Ureter (tissue), 1 donor: ENCODE measurements around the gene OSBPL1A. TPM values are rescaled to one million over a fixed set of nuclear protein-coding genes. Genes with fewer than 3 reads are reported as not detected.
"Not testable (repeated sequence)": the region's sequence is repeated elsewhere in the genome, so short reads cannot be mapped to it uniquely, and the experiment has no call there.

ENCODE experiments used
- DNase-seq: peaks from one replicate; pipeline ENCODE4 v3.0.0-alpha.2; 2020; ENCODE audit warnings: low spot score
- total RNA-seq: library from RNA; stranded (reverse); gene quantifications from one replicate; pipeline ENCODE4 v1.2.4, GENCODE V29; 2023
- donor health status: DM: yes; HTN: yes; CAD: no.

Gene OSBPL1A
- total RNA-seq, 1 donor from 2014 or later = 40.4 TPM

- no peak for DNase-seq
Measured at GRCh38 chr18:24187049-24187448, 210.6 kb downstream of the OSBPL1A start.

GRCh38 chr18:24185805-24186204 is 211.8 kb downstream of the OSBPL1A start:
- no peak for DNase-seq

GRCh38 chr18:24181806-24182205 is 215.8 kb downstream of the OSBPL1A start:
- no peak for DNase-seq

GRCh38 chr18:24180048-24180447 is 217.6 kb downstream of the OSBPL1A start:
- no peak for DNase-seq

- no peak for DNase-seq
Measured at GRCh38 chr18:24177499-24178133, 220.0 kb downstream of the OSBPL1A start.

- DNase-seq = peak; percentile 55
Measured at GRCh38 chr18:24176727-24177416, 220.8 kb downstream of the OSBPL1A start.

GRCh38 chr18:24173997-24174396 is 223.6 kb downstream of the OSBPL1A start:
- no peak for DNase-seq

GRCh38 chr18:24170360-24170759 is 227.3 kb downstream of the OSBPL1A start:
- DNase-seq = no peak

GRCh38 chr18:24168496-24168895 is 229.1 kb downstream of the OSBPL1A start:
- no peak for DNase-seq

- no peak for DNase-seq
Measured at GRCh38 chr18:24161304-24161703, 236.3 kb downstream of the OSBPL1A start.

GRCh38 chr18:24160086-24160485 is 237.5 kb downstream of the OSBPL1A start:
- DNase-seq = no peak

- no peak for DNase-seq
Measured at GRCh38 chr18:24157855-24158254, 239.8 kb downstream of the OSBPL1A start.

- no peak for DNase-seq
Measured at GRCh38 chr18:24153397-24153796, 244.2 kb downstream of the OSBPL1A start.

GRCh38 chr18:24149591-24149990 is 248.0 kb downstream of the OSBPL1A start:
- DNase-seq = not testable (repeated sequence)

- DNase-seq = no peak
Measured at GRCh38 chr18:24142376-24142775, 255.2 kb downstream of the OSBPL1A start.

- no peak for DNase-seq
Measured at GRCh38 chr18:24140697-24141096, 256.9 kb downstream of the OSBPL1A start.

GRCh38 chr18:24138789-24139616 is 258.6 kb downstream of the OSBPL1A start, which contains the start of gene CABYR:
CABYR (plus strand) TSS chr18:24139062; CDS start chr18:24143115, 4,053 bp downstream.
- DNase-seq = peak; percentile 80

GRCh38 chr18:24138409-24138788 is 259.2 kb downstream of the OSBPL1A start:
- no peak for DNase-seq

GRCh38 chr18:24136967-24137373 is 260.7 kb downstream of the OSBPL1A start:
- no peak for DNase-seq

GRCh38 chr18:24130494-24130893 is 267.1 kb downstream of the OSBPL1A start:
- DNase-seq = no peak

GRCh38 chr18:24128700-24129099 is 268.9 kb downstream of the OSBPL1A start:
- DNase-seq = no peak

- DNase-seq = no peak
Measured at GRCh38 chr18:24127735-24128134, 269.9 kb downstream of the OSBPL1A start.
